Right hindlimb (tissue), 1 donor: ENCODE results near the gene LRRC45.

Experiments used
- DNase-seq: peaks from one replicate; pipeline ENCODE4 v3.0.0-alpha.2; 2018

Gene LRRC45

GRCh38 chr17:82065638-82066303, 42.7 kb downstream of the LRRC45 start, which contains the start of gene DUS1L:
Gene DUS1L, minus strand, starts transcription at chr17:82065804. Its CDS starts 745 bp downstream, at chr17:82065059.
- peak; percentile 66 for DNase-seq

DNA sequence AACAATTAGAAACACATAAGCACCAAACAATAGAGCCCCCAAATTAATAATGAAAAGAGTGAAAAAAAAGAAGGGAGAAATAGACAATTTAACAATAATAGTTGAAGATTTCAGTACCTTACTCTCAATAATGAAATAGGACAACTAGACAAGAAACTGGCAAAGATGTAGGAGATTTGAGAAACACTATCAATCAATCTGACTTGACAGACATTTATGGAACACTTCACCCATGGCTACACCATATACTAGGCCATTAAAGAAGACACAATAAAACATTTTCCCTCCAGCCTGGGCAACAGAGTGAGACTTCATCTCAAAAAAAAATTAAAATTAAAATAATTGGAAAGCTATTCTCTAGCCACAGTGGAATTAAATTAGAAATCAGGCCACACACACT, 47.5 kb downstream of the LRRC45 start:
- DNase-seq: no peak

DNA sequence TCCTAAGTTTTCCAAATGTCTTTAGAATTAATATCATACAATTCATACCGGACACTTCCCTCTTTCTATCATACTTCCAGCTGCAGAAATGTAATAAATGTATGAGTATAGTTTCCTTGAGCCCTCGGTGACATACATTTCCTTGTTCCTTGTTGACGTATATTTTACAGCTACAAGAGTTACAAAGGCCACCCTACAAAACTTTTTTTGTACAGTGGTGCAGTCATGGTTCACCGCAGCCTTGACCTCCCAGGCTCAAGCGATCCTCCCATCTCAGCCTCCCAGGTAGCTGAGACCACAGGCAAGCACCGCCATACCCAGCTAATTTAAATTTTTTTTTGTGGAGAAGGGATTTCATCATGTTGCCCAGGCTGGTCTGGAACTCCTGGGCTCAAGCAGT, 49.7 kb downstream of the LRRC45 start:
- DNase-seq: no peak

DNA sequence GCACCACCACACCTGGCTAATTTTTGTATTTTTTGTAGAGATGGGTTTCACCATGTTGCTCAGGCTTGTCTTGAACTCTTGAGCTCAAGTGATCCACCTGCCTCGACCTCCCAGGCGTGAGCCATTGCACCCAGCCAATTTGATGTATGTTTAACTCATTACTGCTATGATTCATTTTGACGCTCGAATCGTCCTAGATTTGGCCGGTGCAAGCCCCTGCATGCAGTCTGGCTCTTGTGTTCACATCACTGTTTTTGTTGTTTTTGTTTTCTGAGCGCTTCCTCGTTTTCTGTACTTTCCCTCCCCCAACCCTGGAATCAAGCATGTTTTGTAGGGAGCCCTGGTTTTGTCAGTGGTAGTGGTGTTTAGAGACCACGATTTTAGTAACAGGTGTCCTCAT, 50.3 kb downstream of the LRRC45 start:
- no peak for DNase-seq

- DNase-seq: no peak
Measured at GRCh38 chr17:82076018-82076784, 53.1 kb downstream of the LRRC45 start.

DNA sequence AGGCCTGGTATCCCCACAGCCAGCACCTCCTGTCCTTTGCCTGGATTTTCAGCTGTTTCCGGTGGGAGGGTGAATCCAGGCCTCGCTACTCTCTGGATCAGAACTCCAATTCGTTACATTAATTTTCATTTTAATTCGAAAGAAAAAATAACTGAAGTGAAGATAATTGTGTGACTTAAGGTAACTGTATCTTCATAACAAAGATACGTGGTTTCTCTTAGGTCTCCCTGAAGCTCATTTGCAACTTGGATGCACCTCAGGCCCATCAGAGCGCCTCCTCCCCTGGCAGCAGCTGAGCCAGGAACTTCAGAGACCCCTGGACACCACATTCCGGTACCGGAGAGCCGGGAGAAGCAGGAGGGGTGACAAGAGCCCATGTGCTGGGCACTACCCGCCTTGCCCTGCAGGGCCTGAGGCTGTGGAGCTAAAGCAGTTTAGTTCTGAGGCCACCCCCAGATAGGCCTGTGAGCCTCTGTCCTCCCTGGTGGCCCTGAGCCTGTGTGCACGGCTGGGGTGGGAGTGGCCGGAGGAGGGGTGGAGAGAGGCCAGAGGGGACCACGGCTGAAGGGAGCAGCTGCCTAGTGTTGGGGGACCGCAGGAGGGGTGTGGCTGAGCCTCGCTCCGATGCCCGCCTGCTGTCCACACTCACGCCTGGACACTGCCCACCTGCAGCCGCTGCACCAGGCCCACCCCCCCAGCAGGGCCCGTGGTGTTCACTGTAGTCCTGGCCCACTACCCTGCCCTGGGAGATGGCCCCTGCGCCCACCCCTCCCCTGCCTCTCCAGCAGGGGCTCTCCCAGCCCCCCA, 53.9 kb downstream of the LRRC45 start:
- DNase-seq: no peak

GRCh38 chr17:82077617-82078358, 54.7 kb downstream of the LRRC45 start:
- DNase-seq: peak; percentile 65

GRCh38 chr17:82078433-82078832, 55.3 kb downstream of the LRRC45 start:
- no peak for DNase-seq

DNA sequence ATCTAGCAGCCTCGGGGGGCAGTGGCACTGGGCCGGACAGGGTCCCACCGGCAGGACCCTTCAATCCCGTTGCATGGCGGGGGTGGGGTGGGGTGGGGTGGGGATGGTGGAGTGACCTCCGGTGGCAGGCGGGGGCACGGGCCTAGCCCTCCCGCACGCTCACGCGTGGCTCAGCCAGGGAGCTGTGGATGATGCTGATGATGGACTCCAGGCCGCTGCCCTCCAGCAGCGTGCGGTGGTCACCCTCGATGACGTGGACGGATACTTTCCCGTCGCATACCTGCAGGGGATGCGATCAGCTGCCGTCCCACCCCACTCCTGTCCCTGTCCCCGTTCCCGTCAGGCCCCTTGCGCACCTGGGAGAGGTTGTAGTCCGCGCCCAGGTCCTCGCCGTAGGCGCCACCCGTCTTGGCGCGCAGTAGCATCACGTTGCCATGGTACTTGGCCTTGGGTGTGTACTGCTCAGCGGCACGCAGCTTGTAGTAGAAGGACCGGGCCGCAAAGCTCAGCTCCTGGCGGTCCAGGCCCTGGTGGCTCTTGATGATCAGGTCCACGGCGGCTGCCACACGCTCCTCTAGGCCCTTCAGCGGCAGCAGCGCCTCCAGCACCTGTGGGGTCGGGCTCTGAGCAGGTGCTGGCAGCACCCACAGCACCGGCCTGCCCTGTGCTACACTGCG, 56.0 kb downstream of the LRRC45 start:
- no peak for DNase-seq

- no peak for DNase-seq
Measured at GRCh38 chr17:82080048-82080788, 57.1 kb downstream of the LRRC45 start.
